Measurements from ENCODE around the gene TVP23C.
"Not testable (repeated sequence)": the region's sequence is repeated elsewhere in the genome, so short reads cannot be mapped to it uniquely, and the experiment has no call there.

- not testable (repeated sequence) for TF ChIP-seq CTCF (conservative IDR thresholded peaks at IDR 0.05; ENCODE audit: low read depth, low read length); EZH2 (IDR thresholded peaks at IDR 0.05; ENCODE audit: borderline replicate concordance, low read depth, low read length, poor library complexity, severe bottlenecking)
Measured at GRCh38 chr17:15573870-15574269, 10.6 kb upstream of the TVP23C start.
